Subcutaneous adipose tissue (tissue), 4 donors: Measurements from ENCODE around the gene RASGRP3. TPM values are rescaled to one million over a fixed set of nuclear protein-coding genes. Genes with fewer than 3 reads are reported as not detected.

Experiments
- total RNA-seq, 4 donors: library from RNA; depleted of rRNA; stranded (reverse); fragments of >200 nt; gene quantifications; one replicate each; pipeline ENCODE4 v1.1.0, GENCODE V29; 2016
- TF ChIP-seq, protein P1 (sequence below): fragments of 450-650 bp; IDR thresholded peaks from one replicate; pipeline ENCODE4 v1.5.1; 2016; ENCODE audit warnings: low read depth, mild to moderate bottlenecking, control low read depth, antibody characterized with exemption, moderate library complexity

The RASGRP3 gene
- total RNA-seq, 4 donors from 2014 or later = 9.5 to 63.9 (median 33.2) TPM

DNA sequence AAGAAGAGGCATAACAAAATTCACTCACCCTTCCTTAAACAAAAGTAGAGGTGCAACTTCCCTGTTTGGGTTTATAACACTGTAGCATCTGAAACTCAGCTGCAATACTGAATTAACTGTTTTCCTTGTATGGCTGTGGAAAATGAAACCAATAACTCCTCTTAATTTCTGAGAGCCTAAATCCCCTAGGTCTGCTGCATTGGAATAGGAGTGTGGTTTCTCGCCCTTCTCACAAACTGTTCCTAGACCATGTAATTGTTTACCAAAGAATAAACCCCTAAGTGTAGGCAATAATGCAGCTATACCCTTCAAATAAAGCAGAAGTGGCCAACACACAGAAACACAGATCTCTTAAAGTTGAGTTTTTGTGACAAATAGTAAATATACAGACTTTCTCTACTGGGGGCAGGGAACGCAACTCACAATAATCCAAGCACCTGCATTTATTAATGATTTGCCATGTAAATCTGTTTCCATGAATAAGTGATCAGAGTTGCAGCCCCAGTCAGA, 52.0 kb downstream of the RASGRP3 start:
- TF ChIP-seq, protein P1, sequence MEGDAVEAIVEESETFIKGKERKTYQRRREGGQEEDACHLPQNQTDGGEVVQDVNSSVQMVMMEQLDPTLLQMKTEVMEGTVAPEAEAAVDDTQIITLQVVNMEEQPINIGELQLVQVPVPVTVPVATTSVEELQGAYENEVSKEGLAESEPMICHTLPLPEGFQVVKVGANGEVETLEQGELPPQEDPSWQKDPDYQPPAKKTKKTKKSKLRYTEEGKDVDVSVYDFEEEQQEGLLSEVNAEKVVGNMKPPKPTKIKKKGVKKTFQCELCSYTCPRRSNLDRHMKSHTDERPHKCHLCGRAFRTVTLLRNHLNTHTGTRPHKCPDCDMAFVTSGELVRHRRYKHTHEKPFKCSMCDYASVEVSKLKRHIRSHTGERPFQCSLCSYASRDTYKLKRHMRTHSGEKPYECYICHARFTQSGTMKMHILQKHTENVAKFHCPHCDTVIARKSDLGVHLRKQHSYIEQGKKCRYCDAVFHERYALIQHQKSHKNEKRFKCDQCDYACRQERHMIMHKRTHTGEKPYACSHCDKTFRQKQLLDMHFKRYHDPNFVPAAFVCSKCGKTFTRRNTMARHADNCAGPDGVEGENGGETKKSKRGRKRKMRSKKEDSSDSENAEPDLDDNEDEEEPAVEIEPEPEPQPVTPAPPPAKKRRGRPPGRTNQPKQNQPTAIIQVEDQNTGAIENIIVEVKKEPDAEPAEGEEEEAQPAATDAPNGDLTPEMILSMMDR = no peak

DNA sequence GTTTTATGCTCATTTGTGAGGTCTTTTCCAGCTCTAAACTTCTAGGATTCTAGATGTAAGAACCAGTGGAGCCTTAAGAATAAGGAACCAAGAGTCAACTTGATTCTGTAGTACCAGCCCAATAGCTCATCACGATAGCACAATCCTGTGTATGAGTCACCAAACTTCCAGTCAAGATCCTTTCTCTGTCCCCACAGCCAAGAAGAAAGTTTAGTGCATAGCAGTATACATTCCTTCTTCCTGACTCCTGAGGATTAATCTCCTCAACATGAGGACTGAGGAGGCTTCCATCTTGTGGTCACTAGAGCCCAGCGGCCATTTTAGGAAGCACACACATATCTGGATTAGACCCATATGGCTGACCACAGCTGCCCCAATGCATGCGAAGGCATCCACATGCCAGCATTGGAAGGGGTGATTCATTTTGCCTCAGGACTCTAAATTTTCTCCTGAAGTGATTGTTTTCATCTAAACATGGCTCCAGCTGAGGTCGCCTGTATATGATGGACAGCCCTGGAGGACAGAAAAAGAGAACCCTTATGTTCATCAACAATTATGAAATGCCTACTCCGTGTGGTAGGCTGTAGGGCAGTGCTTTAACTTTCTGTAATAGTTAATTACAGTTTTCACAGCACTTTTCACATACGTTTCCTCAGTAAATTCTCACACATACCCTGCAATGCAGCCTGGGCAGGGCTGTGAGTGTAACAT, 53.5 kb downstream of the RASGRP3 start:
- TF ChIP-seq, protein P1 = no peak

DNA sequence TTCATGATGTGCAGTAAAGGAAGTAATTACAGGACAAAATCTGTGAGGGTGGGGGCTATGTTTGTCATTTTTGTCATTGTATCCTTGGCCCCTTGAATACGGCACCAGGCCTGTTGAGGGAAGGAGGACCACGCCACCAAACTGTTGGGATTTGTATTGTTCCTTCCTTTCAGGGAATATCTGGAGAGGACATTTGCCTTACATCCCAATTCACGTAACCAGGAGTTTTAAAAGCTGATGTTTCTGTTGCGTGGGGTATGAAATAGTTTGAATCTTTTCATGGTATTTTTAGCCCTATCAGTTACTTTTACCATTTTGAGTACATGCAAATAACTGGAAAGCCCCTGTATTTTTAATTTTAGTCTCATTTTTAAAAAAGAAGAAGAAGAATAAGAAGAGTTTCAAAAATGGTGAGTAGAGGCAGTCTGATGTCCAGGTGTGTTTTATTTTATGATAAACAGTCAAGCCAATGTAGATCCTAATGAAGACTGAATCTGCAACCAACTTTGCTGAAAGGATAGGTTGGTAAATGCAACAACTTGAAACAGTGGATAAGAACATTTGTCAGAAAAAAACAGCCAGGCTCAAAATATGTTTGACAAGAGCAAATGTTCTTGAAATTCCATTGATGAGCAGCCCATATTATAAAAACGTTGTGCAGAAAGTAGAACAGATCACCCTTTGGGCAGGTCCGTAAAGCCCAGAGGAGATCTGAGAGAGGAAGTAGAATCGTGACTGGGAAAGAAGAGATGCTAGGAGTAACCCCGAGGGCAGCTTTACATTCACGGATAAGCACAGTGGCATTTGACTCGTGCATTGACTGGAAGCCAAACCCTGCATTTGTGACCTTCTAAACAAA, 54.5 kb downstream of the RASGRP3 start:
- TF ChIP-seq, protein P1 = no peak

DNA sequence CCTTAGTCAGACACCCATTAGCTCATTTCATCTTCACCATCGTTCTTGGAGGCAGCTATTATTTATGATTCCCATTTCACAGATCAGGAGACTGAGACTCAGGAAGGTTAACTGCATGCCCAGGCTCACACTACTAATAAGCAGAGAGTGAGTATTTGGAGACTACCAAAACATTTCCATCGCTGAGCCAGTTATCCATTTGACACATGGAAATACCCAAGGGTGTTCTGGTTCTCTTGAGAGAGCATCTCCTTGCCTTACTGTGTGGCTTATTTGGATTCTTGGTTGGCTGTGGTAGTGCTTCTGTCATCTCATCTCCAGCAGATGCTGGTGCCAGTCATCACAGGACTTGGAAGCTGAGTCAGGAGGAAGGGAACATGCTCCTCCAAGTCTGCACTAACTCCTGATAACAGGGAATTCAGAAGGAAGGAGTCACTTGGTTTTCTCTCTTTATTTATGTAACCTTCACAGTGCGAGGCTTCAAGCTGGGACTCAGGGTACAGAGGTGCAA, 55.2 kb downstream of the RASGRP3 start:
- TF ChIP-seq, protein P1 = no peak

DNA sequence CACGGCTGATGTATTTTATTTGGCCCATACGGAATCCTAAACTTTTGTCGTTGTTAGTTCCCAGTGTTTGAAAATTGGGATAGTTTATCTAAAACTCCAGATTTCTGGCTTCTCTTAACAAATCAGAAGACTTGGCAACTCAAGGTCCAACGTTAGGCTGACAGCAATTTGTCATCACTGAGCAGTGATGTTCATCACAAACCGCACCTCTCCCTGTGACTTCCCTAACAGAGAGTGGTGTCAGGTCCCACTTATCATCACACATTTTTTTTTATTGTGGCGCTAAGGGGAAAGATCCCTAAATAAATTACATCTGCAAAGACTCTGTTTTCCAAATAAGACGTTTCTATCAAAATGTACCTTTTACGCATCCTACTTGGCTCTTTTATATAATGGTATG, 55.7 kb downstream of the RASGRP3 start:
- TF ChIP-seq, protein P1 = no peak

DNA sequence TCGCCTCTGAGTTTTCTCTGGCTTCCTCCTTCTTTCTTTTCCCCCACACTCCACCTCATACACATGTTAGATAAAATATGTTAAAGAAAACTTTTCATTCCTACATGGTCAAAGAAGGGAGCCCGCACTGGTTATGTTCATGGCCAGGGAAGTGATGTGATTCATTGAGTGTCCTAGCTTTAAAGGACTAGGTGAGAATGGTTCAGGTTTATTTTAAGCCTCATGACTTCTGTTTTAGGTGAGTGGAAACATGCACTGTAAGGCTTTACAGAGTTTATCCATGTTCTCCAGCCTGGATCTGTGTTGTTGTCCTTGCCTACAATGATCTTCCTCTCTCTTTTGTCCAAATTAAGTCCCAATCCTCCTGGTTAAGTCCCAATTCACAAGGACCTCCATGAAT, 56.5 kb downstream of the RASGRP3 start:
- TF ChIP-seq, protein P1 = no peak

DNA sequence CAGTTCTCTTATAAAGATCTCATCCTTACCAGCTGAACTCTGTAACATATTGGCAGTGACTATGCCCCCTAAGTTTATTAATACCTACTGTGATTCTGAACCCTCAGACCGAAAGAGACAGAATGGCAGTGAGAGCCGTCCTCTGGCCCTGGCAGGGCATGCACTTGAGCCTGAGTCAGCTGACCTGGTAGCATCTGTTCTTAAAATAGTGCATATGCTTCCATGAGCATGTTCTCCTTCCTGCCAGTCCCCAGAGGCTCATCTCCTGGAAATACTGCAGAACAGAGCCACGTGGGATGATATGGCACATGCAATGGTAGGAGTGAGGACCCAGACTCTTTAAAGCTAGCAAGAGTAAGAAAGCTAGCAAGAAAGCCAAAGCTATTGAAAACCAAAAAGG, 59.0 kb downstream of the RASGRP3 start:
- TF ChIP-seq, protein P1 = no peak
